Sciatic nerve (tissue), 2 donors: ENCODE measurements around the gene NANOG. TPM values are rescaled to one million over a fixed set of nuclear protein-coding genes. Genes with fewer than 3 reads are reported as not detected.
"Not testable (repeated sequence)": the region's sequence is repeated elsewhere in the genome, so short reads cannot be mapped to it uniquely, and the experiment has no call there.

Experiments
- ATAC-seq: fragments of 200-7000 bp; cut with Tn5 transposase; one replicate; pipeline ENCODE4 v1.9.1; 2020; ENCODE audit warnings: mild to moderate bottlenecking, moderate library complexity
- DNase-seq: peaks from one replicate; pipeline ENCODE4 v3.0.0-alpha.2; 2020; ENCODE audit warnings: low spot score
- intact Hi-C: fragments of 100-400 bp; cut with DNase I; formaldehyde crosslinking; loops from one replicate; pipeline ENCODE4 v1.14.2; 2022
- total RNA-seq: library from RNA; stranded (reverse); fragmentation: NEBNext Ultra II Directional; extraction: Animal tissue kit (Norgen Biotek cat#: 25700); gene quantifications from one replicate; pipeline ENCODE4 v1.2.1, GENCODE V29; 2021
- donor health status: DM: no; HTN: no; CAD: no.
- donor health status: DM: no; HTN: no; CAD: no.

The NANOG gene
- total RNA-seq: 0.31 TPM

GRCh38 chr12:7788884-7789528, at the start of gene NANOG:
NANOG (plus strand) TSS chr12:7789402; CDS start chr12:7789615, 213 bp downstream.
- intact Hi-C loops, DNase-seq, ATAC-seq: not testable (repeated sequence)

DNA sequence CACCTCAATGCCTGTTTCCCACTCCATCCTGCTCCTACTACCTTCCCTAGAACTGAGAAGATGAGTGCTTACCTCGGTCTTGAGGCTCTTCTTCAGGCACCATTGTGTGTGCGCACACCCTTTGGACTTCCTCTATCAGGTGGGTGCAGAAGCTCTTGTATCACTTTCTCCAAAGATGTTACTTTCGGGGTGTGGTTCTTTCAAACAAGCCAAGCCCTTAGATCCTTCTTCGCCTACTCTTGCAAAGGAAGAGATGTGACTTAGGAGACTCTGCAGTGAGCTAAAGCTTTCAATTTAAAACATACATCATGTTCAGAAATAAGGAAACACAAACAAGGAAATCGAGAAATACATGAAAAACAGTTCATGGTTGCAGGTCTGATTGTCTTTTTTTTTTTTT, 42.0 kb upstream of the NANOG start, which contains the start of gene CLEC4C:
Gene CLEC4C, minus strand, starts transcription at position 130 of the 400 bp plus-strand sequence. Its CDS starts 27 bp downstream, at position 103.
- DNase-seq (no peak), ATAC-seq (no peak)
- intact Hi-C loops: no loop called here

GRCh38 chr12:7748852-7749251, 40.4 kb upstream of the NANOG start:
- DNase-seq: no peak
- intact Hi-C loops: no loop called here
- no peak for ATAC-seq

- ATAC-seq (no peak), DNase-seq (no peak)
- intact Hi-C loops: no loop called here
These were observed 39.8 kb upstream of the NANOG start for GRCh38 chr12:7749442-7749841.

DNA sequence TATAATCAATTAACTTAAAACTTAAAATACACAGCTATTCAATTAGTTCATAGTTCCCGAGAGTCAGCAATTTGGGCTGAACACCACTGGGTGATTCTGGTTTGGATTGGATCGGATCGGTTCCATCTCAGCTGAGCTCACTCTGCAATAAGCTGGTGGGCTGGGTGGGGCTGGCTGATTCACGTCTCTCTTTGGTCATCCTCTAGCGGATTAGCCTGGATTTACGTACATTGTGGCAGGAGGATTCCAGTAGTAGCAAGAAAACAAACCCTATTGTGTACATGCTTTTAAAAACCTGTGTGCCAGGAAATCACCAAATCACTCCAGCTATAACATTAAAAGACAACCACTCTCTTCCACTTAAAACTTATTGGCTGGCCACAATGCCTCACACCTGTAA, 38.9 kb upstream of the NANOG start:
- ATAC-seq: no peak
- intact Hi-C loops: no loop called here

DNA sequence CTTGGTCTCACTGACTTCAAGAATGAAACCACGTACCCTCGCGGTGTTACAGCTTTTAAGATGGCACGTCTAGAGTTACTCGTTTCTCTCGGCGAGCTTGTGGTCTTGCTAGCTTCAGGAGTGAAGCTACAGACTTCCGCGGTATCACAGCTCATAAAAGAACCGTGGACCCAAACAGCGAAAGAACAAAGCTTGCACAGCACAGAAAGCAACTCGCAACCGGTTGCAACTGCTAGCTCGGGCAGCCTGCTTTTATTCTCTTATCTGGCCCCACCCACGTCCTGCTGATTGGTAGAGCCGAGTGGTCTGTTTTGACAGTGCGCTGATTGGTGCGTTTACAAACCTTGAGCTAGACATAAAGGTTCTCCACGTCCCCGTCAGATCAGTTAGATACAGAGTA, 37.8 kb upstream of the NANOG start:
- DNase-seq: no peak
- intact Hi-C loops: no loop called here
- no peak for ATAC-seq

More for the DNA sequence above, 38.9 kb upstream of the NANOG start:
- no peak for DNase-seq

GRCh38 chr12:7751941-7752922, 37.0 kb upstream of the NANOG start:
- intact Hi-C loops, ATAC-seq, DNase-seq: not testable (repeated sequence)

- DNase-seq, intact Hi-C loops, ATAC-seq: not testable (repeated sequence)
These were observed 33.5 kb upstream of the NANOG start for GRCh38 chr12:7755668-7756067.

DNA sequence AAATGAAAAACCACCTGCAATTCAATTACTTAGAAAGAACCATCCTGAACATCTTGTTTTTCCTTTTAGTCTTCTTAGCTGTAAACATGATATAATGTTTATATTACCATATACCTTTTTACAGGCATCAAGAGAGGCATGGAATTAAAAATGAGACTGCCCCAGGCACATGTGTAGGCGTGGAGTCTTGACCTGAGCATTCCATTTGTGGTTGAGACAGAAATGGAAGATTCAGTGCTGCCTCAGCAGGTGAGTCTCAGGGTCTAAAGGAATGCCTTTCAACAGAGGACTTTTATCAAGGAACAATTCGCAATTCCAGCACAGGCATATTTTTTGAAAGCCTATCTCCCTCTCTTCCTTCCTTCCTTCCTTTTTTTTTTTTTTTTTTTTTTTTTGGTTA, 32.2 kb upstream of the NANOG start:
- DNase-seq: no peak
- intact Hi-C loops: no loop called here
- ATAC-seq: no peak

DNA sequence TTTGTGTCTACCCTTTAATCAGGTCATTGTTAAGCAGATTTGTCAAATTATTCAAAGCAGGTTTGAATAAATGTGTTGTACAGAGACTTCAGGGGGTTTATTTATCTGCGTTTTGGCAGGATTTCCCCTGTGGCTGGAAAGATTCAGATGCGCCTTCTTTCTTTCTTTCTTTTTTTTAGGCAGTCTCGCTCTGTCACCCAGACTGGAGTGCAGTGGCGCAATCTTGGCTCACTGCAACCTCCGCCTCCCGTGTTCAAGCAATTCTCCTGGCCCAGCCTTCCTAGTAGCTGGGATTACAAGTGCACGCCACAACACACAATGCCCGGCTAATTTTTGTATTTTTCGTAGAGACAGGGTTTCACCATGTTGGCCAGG, 30.4 kb upstream of the NANOG start:
- DNase-seq: no peak
- ATAC-seq: no peak
- intact Hi-C loops: no loop called here

- intact Hi-C loops: no loop called here
- ATAC-seq: no peak
- DNase-seq: no peak
These were observed 19.2 kb upstream of the NANOG start for GRCh38 chr12:7769999-7770398.

DNA sequence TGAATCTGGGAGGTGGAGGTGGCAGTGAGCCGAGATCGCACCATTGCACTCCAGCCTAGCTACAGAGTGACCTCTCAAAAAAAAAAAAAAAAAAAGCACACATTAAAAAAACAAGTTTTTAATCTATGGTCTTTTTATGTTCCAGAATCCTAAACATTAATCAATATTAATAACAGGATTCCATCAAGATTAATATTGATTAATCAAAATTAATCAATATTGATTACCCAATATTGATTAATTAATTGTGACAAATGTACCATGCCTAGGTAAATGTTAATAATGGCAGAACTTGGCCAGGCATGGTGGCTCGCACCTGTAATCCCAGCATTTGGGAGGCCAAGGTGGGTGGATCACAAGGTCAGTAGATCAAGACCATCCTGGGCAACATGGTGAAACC, 7.9 kb upstream of the NANOG start:
- intact Hi-C loops: no loop called here
- ATAC-seq (no peak), DNase-seq (no peak)

DNA sequence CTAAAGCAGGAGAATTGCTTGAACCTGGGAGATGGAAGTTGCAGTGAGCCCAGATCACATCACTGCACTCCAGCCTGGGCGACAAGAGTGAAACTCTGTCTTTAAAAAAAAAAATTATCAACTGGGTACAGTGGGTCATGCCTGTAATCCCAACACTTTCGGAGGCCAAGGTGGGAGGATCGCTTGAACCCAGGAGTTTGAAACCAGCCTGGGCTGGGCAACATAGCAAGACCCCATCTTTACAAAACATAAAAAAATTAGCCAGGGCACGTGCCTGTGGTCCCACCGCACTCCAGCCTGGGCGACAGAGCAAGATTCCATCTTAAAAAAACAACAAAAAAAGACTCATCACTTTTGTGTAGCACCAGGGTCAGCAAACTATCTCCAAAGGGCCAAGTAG, 7.1 kb upstream of the NANOG start:
- intact Hi-C loops: no loop called here
- ATAC-seq (no peak), DNase-seq (no peak)

DNA sequence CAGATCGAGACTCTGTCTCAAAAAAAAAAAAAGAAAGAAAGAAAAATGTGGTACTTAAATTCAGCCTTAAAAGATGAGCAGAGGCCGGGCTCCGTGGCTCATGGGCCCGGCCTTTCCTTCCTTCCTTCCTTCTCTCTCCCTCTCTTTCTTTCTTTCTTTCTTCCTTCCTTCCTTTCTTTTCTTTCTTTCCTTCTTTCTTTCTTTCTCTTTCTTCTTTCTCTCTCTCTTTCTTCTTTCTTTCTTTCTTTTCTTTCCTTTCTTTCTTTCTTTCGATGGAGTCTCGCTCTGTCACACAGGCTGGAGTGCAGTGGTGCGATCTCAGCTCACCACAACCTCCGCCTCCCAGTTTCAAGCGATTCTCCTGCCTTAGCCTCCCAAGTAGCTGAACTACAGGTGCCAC, 5.8 kb upstream of the NANOG start:
- ATAC-seq, intact Hi-C loops, DNase-seq: not testable (repeated sequence)

DNA sequence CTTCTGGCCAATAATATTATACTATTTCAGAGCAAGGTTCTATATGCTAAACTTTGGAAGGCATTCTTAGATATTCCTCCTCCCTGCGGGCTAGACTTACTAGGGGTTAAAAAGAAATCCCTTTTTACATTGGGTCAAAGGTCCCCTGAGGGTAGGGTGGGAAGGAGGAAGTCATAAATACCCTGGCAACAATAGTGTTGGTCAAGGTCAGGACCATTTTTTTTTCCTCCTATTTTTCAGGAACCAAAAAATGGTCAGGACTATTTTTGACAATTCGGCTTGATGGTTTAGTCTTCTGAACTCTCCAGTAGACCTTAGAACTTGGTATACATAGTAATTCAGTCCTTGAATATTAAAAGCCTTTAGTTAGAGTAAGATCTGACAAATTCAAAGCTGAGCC, 4.5 kb upstream of the NANOG start:
- DNase-seq (no peak), ATAC-seq (no peak)
- intact Hi-C loops: no loop called here

- intact Hi-C loops: no loop called here
- no peak for ATAC-seq
These were observed 1.5 kb upstream of the NANOG start for GRCh38 chr12:7787574-7788293.

DNA sequence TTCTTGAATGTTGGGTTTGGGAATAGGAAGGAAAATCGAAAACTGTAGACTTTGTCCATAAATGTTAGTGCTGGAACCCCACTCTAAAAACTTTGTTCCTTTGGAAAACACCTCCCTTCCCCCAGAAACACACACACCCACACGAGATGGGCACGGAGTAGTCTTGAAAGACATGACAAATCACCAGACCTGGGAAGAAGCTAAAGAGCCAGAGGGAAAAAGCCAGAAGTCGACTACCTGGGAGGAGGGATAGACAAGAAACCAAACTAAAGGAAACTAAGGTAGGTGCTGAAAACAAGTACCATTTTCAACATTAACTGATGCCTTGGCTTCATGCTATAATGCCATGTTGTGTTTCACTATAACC, 925 bp upstream of the NANOG start:
- ATAC-seq: no peak
- intact Hi-C loops: no loop called here

More at GRCh38 chr12:7787574-7788293, 1.5 kb upstream of the NANOG start:
- no peak for DNase-seq

DNA sequence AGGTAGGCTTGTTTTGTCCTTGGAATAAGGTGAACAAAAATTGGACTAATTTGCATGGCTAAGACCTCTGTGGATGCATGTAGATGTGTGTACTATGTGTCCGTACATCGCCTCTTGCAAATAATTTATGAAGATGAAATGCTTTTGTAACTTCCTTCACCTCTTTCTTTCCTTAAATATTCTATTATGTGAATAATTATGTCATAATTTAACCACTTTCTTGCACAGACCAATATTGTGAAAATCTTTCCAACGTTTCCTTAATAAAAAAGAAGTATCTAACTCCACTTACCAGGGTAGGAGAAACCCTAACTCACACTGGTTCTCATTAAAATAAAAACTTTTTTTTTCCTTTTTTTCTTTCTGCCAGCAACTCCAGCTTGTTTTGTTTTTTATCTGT, 4.0 kb downstream of the NANOG start:
- ATAC-seq (no peak), DNase-seq (no peak)
- intact Hi-C loops: no loop called here

More for the DNA sequence above, 925 bp upstream of the NANOG start:
- DNase-seq: no peak

DNA sequence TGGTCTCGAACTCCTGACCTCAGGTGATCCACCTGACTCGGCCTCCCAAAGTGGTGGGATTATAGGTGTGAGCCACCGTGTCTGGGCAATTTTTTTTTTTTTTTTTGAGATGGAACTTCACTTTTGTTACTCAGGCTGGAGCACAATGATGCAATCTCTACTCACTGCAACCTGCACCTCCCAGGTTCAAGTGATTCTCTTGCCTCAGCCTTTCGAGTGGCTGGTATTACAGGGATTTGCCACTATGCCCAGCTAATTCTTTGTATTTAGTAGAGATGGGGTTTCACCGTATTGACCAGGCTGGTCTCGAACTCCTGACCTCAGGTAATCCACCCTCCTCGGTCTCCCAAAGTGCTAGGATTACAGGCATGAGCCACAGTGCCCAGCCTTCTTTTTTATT, 8.1 kb downstream of the NANOG start:
- ATAC-seq, DNase-seq, intact Hi-C loops: not testable (repeated sequence)
